H54 (cell line): Measurements from ENCODE around the gene GNB1.
A peak's percentile ranks its signal among the peaks of the same experiment; 100 is the strongest.
"Not testable (repeated sequence)": the region's sequence is repeated elsewhere in the genome, so short reads cannot be mapped to it uniquely, and the experiment has no call there.

ENCODE experiments used
- DNase-seq: peaks from one replicate; pipeline ENCODE4 v3.0.0; 2011; ENCODE audit warnings: low spot score, mixed read lengths; ENCODE audit not compliant: insufficient read length
- FAIRE-seq: peaks from 3 replicates; lab custom pipeline; 2011; peaks lifted over from hg19 to GRCh38; lab: Jason Lieb, UNC
- POLR2A ChIP-seq: IDR thresholded peaks from 2 replicates; pipeline ENCODE4 v1.6.1; 2011; ENCODE audit warnings: low read depth, mild to moderate bottlenecking, low read length

Gene GNB1

GRCh38 chr1:1890506-1891348 is at the start of gene GNB1:
Gene GNB1 (minus strand): TSS chr1:1891087. CDS start chr1:1825453, 65,634 bp downstream.
- peak; percentile 38; the same call in 1 of the 2 replicates for TF ChIP-seq POLR2A
- no peak for FAIRE-seq
- peak; percentile 73 for DNase-seq

GRCh38 chr1:1940123-1940425 is 49.2 kb upstream of the GNB1 start:
- no peak for DNase-seq
- no peak for TF ChIP-seq POLR2A
- no peak for FAIRE-seq

- FAIRE-seq = no peak
- TF ChIP-seq POLR2A = no peak
- no peak for DNase-seq
Measured at GRCh38 chr1:1939296-1940122, 48.6 kb upstream of the GNB1 start.

- FAIRE-seq = no peak
- no peak for TF ChIP-seq POLR2A
- no peak for DNase-seq
Measured at GRCh38 chr1:1938613-1939295, 47.9 kb upstream of the GNB1 start.

GRCh38 chr1:1938276-1938573 is 47.3 kb upstream of the GNB1 start:
- DNase-seq (no peak), FAIRE-seq (no peak)
- no peak for TF ChIP-seq POLR2A

GRCh38 chr1:1937549-1938275 is 46.8 kb upstream of the GNB1 start:
- FAIRE-seq = no peak
- TF ChIP-seq POLR2A = no peak

GRCh38 chr1:1937061-1937460 is 46.2 kb upstream of the GNB1 start:
- no peak for TF ChIP-seq POLR2A
- DNase-seq (no peak), FAIRE-seq (no peak)

More at GRCh38 chr1:1937549-1938275, 46.8 kb upstream of the GNB1 start:
- no peak for DNase-seq

GRCh38 chr1:1934848-1935247 is 44.0 kb upstream of the GNB1 start:
- not testable (repeated sequence) for FAIRE-seq, DNase-seq

GRCh38 chr1:1929639-1930545 is 39.0 kb upstream of the GNB1 start:
- TF ChIP-seq POLR2A = no peak
- DNase-seq (no peak), FAIRE-seq (no peak)

GRCh38 chr1:1929102-1929638 is 38.3 kb upstream of the GNB1 start:
- FAIRE-seq (no peak), DNase-seq (no peak)
- no peak for TF ChIP-seq POLR2A

- no peak for TF ChIP-seq POLR2A
- DNase-seq (no peak), FAIRE-seq (no peak)
Measured at GRCh38 chr1:1928231-1929101, 37.6 kb upstream of the GNB1 start.
